Skeletal muscle cell (primary cell): ENCODE measurements around the gene CBLN4.

Experiments used
- DNase-seq: peaks from one replicate; pipeline ENCODE4 v3.0.0-alpha.2; 2010; ENCODE audit warnings: low read depth
- H3K4me3 ChIP-seq: 2 replicates; pipeline ENCODE4 v1.5.1; 2011; ENCODE audit warnings: low read depth, mild to moderate bottlenecking, control low read depth, low read length, moderate library complexity

The CBLN4 gene

GRCh38 chr20:56005389-56005715, at the start of gene CBLN4:
Gene CBLN4, minus strand, starts transcription at chr20:56005519. Its CDS starts 1,348 bp downstream, at chr20:56004171.
- no peak for DNase-seq
- H3K4me3 ChIP-seq = no peak within 1 kb of the TSS

- no peak overlapping the region for H3K4me3 ChIP-seq
- no peak for DNase-seq
Observed at GRCh38 chr20:56043227-56043626, 37.9 kb upstream of the CBLN4 start.

GRCh38 chr20:56032251-56032650, 26.9 kb upstream of the CBLN4 start:
- peak; percentile 0 for DNase-seq
- H3K4me3 ChIP-seq = no peak overlapping the region

- DNase-seq = no peak
- no peak overlapping the region for H3K4me3 ChIP-seq
Observed at GRCh38 chr20:56018716-56019115, 13.4 kb upstream of the CBLN4 start.

GRCh38 chr20:56018194-56018593, 12.9 kb upstream of the CBLN4 start:
- H3K4me3 ChIP-seq = no peak overlapping the region
- no peak for DNase-seq

- no peak for DNase-seq
- H3K4me3 ChIP-seq = no peak overlapping the region
Observed at GRCh38 chr20:56017560-56017959, 12.2 kb upstream of the CBLN4 start.

- no peak overlapping the region for H3K4me3 ChIP-seq
- no peak for DNase-seq
Observed at GRCh38 chr20:56014998-56015397, 9.7 kb upstream of the CBLN4 start.

- no peak for DNase-seq
- no peak overlapping the region for H3K4me3 ChIP-seq
Observed at GRCh38 chr20:56014151-56014550, 8.8 kb upstream of the CBLN4 start.

- no peak overlapping the region for H3K4me3 ChIP-seq
- DNase-seq = no peak
Observed at GRCh38 chr20:56004611-56005388, 519 bp downstream of the CBLN4 start.

- DNase-seq = no peak
- H3K4me3 ChIP-seq = no peak overlapping the region
Observed at GRCh38 chr20:56004007-56004406, 1.3 kb downstream of the CBLN4 start.

GRCh38 chr20:56002908-56003800, 2.2 kb downstream of the CBLN4 start:
- H3K4me3 ChIP-seq = no peak overlapping the region

GRCh38 chr20:56001890-56002289, 3.4 kb downstream of the CBLN4 start:
- H3K4me3 ChIP-seq = no peak overlapping the region
- DNase-seq = no peak

More at GRCh38 chr20:56002908-56003800, 2.2 kb downstream of the CBLN4 start:
- no peak for DNase-seq

- no peak for DNase-seq
- no peak overlapping the region for H3K4me3 ChIP-seq
Observed at GRCh38 chr20:56001106-56001785, 4.1 kb downstream of the CBLN4 start.

- H3K4me3 ChIP-seq = no peak overlapping the region
- no peak for DNase-seq
Observed at GRCh38 chr20:55978550-55978949, 26.8 kb downstream of the CBLN4 start.

- DNase-seq = no peak
- H3K4me3 ChIP-seq = no peak overlapping the region
Observed at GRCh38 chr20:55977690-55978459, 27.4 kb downstream of the CBLN4 start.

- DNase-seq = no peak
- H3K4me3 ChIP-seq = no peak overlapping the region
Observed at GRCh38 chr20:55974491-55975202, 30.7 kb downstream of the CBLN4 start.

GRCh38 chr20:55964790-55965189, 40.5 kb downstream of the CBLN4 start:
- DNase-seq = no peak
- no peak overlapping the region for H3K4me3 ChIP-seq

- no peak overlapping the region for H3K4me3 ChIP-seq
- no peak for DNase-seq
Observed at GRCh38 chr20:55961376-55962330, 43.7 kb downstream of the CBLN4 start.
